CD4-positive, alpha-beta T cell treated with Interleukin-4 for 1 hour (primary cell): ENCODE measurements around the gene C9orf72.
"Not testable (repeated sequence)": the region's sequence is repeated elsewhere in the genome, so short reads cannot be mapped to it uniquely, and the experiment has no call there.

Experiments used
- DNase-seq, 2 donors: peaks; one replicate each; pipeline ENCODE4 v3.0.0-alpha.2; 2020 to 2022

The C9orf72 gene

DNA sequence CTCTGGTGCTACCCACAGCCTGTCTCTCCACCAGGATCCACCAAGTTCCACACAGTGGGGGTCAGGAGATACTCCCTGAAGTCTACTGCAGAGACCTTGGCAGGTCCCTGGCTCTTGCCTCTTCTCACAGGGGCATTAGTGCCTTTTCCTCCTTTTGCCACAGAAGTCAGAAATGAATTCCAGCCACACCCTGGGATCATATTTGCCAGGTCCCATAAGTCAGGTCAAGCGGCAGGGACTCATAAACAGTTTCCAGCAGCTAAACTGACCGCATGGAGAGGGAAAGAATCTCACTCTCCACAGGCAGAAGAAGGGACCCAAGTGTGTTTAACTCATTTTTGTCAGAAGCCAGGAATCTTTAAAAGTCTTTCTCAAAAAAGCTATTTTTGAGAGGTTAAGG lies 62.5 kb downstream of the C9orf72 start:
- DNase-seq, result no peak

DNA sequence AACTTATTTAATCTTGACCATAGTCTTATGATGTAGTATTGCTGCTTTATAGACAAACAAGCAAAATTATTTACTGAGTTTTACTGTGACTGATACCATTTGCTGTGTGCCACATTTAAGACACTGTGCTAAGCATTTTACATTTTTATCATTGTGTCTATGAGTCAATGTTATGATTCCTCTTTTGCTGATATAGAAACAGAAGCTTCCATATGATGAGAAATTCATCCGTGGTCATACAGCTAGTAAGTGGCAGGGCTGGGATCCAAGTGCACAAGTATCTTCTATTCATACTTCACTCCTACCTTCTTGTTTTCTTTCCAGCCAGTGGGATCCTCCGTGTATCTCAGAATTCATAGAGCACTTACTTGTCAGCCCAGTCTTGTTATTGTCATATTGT lies 66.3 kb downstream of the C9orf72 start:
- DNase-seq, result no peak

DNA sequence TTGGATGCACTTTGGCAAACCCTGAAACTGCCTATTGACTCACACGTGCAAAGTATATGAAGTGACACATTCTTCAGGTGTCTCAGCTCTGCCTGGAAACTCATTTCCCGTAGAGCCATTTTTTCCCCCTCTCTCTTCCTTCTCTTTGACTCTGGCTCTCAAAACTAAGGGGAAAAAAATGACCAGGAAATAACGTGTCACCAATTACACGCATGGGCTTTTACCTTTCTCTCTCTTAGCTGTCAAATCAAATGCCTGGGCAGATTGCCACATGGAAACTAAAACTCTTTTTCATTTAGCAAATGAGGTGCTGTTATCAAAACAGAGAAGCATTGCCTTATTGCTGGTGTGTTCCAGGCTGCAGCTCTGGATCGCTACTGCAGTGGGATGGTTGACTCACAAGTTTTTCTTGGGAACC lies 67.5 kb downstream of the C9orf72 start:
- no peak for DNase-seq

DNA sequence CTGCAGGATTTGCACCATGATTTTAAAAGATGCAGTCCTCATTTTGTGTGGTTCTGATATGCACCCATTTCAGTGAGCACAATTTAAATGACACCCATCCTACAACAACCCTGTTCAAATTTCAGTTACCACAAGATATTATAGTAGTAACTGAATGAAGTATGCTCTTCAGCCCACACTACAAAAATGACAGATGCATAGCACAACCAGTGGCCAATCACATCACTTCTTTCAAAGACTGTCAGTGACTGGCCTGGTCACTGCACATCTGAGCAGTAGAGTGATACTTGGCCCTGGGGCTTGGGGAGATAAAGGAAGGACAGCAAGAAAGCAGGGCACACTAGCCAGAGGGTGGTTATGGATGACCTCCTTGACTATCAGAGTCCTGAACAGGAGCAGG lies 69.0 kb downstream of the C9orf72 start:
- no peak for DNase-seq

DNA sequence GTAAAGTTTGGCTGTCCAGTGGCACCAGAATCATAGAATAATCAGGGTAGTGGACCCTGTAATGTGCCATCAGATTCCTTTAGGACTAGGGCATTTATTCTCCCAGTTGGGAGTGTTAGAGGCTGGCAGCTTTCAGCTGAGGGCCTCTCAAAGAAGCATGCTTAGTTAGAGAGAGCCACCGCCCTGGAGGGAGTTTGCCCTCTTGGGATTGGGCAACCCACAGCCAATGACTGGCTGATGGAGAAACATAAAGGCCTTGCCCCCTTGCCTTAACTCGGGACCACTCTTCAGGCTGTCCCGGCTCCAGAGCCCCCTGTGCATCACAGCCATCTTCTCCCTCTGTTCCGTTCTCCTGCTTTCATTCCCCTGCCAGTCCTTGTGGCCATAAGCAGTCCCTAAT lies 69.7 kb downstream of the C9orf72 start:
- no peak for DNase-seq

DNA sequence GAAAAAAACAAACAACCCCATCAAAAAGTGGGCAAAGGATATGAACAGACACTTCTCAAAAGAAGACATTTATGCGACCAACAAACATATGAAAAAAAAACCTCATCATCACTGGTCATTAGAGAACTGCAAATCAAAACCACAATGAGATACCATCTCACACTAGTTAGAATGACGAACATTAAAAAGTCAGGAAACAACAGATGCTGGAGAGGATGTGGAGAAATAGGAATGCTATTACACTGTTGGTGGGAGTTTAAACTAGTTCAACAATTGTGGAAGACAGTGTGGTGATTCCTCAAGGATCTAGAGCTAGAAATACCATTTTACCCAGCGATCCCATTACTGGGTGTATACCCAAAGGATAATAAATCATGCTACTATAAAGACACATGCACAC lies 72.4 kb downstream of the C9orf72 start:
- DNase-seq, result not testable (repeated sequence)

DNA sequence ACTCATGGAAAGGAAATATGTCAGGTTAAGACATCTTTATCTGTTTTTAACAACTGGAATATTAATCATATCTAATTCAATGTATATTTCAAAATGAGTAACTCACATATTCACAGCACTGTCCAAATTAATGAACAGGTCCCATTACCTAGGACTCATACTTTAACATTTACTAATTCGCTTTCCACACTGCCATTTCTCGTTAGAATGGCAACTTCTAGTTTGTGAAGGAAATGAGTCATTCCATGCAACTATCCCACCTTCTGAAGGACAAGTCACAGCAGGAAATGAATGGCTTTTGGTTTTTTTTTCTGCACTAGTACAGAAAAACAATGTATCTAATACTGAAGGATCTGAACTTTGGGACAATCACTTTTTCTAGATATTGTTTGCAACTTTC lies 73.8 kb downstream of the C9orf72 start:
- DNase-seq, result no peak

DNA sequence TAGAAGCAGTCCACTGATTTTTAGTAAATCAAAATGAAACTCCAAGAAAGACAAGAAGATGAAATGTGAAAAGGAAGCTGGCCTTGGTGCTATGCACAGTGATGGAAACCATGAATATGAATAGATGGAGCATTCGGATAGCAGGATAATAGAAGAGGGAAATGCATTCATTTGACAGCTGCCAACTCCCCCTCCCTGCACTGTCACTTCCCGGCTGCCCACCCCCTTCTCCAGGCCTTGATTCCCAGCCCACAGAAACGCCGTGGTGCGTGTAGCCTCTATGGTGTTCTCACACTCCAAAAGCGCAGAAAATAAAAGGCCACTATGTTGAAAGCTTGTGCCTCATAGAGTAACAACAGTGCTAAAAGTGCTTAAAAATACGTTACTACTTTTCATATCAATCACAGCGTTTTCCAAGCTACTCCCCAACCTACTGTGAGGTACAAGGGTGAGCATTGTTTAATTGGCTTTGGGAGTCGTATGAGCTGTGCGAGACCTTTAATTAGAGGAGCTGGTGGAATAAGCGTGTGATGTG lies 75.3 kb downstream of the C9orf72 start:
- no peak for DNase-seq
